Astrocyte (in vitro differentiated cells and primary cell): ENCODE measurements around the gene LRRC3. TPM values are rescaled to one million over a fixed set of nuclear protein-coding genes. Genes with fewer than 3 reads are reported as not detected.
A peak's percentile ranks its signal among the peaks of the same experiment; 100 is the strongest.
"Not testable (repeated sequence)": the region's sequence is repeated elsewhere in the genome, so short reads cannot be mapped to it uniquely, and the experiment has no call there.

Experiments
- DNase-seq: peaks from one replicate; pipeline ENCODE4 v3.0.0-alpha.2; 2010; ENCODE audit warnings: low read depth
- FAIRE-seq: peaks from 2 replicates; lab custom pipeline; 2011; peaks lifted over from hg19 to GRCh38; lab: Jason Lieb, UNC
- H2AFZ ChIP-seq: 2 replicates; pipeline ENCODE4 v1.6.0; 2012; ENCODE audit warnings: low read depth, low read length, inconsistent platforms
- H3K27ac ChIP-seq: 2 replicates; pipeline ENCODE4 v1.5.1; 2011; ENCODE audit warnings: low read depth, low read length, inconsistent platforms
- H3K27me3 ChIP-seq: 2 replicates; pipeline ENCODE4 v1.6.0; 2011; ENCODE audit warnings: low read length, inconsistent platforms; ENCODE audit not compliant: insufficient read depth
- H3K36me3 ChIP-seq: 2 replicates; pipeline ENCODE4 v1.5.1; 2011; ENCODE audit warnings: low read length, inconsistent platforms; ENCODE audit not compliant: insufficient read depth
- H3K4me1 ChIP-seq: 2 replicates; pipeline ENCODE4 v1.5.1; 2011; ENCODE audit warnings: low read length, inconsistent platforms; ENCODE audit not compliant: insufficient read depth
- H3K4me2 ChIP-seq: 2 replicates; pipeline ENCODE4 v1.6.0; 2012; ENCODE audit warnings: low read length, inconsistent platforms
- H3K4me3 ChIP-seq: 2 replicates; pipeline ENCODE4 v1.5.1; 2011; ENCODE audit warnings: low read depth, mild to moderate bottlenecking, low read length, inconsistent platforms; ENCODE audit not compliant: insufficient read depth
- H3K79me2 ChIP-seq: 2 replicates; pipeline ENCODE4 v1.6.0; 2012; ENCODE audit warnings: mild to moderate bottlenecking, low read length, inconsistent platforms; ENCODE audit not compliant: insufficient read depth
- H3K9ac ChIP-seq: 2 replicates; pipeline ENCODE4 v1.6.0; 2012; ENCODE audit warnings: mild to moderate bottlenecking, low read length, inconsistent platforms
- H3K9me3 ChIP-seq: 2 replicates; pipeline ENCODE4 v1.5.1; 2012; ENCODE audit warnings: low read depth, mild to moderate bottlenecking, low read length, inconsistent platforms; ENCODE audit not compliant: insufficient read depth
- H4K20me1 ChIP-seq: 2 replicates; pipeline ENCODE4 v1.6.0; 2012; ENCODE audit warnings: low read length, inconsistent platforms; ENCODE audit not compliant: insufficient read depth
- H3K27ac Mint-ChIP-seq: one replicate; pipeline ENCODE4 v1.8.0; 2021; ENCODE audit warnings: mild to moderate bottlenecking, mixed read lengths; ENCODE audit not compliant: unreplicated experiment
- H3K27me3 Mint-ChIP-seq: one replicate; pipeline ENCODE4 v1.8.0; 2021; ENCODE audit warnings: low read depth, mixed read lengths; ENCODE audit not compliant: unreplicated experiment
- H3K36me3 Mint-ChIP-seq: one replicate; pipeline ENCODE4 v1.8.0; 2021; ENCODE audit warnings: low read depth, mixed read lengths; ENCODE audit not compliant: unreplicated experiment
- H3K4me1 Mint-ChIP-seq: one replicate; pipeline ENCODE4 v1.8.0; 2021; ENCODE audit warnings: low read depth, mixed read lengths; ENCODE audit not compliant: unreplicated experiment
- H3K4me3 Mint-ChIP-seq: one replicate; pipeline ENCODE4 v1.8.0; 2021; ENCODE audit warnings: mild to moderate bottlenecking, moderate library complexity, mixed read lengths; ENCODE audit not compliant: unreplicated experiment
- H3K9me3 Mint-ChIP-seq: one replicate; pipeline ENCODE4 v1.8.0; 2021; ENCODE audit warnings: mild to moderate bottlenecking, mixed read lengths; ENCODE audit not compliant: unreplicated experiment
- EZH2 ChIP-seq: IDR thresholded peaks from 2 replicates; pipeline ENCODE4 v1.6.1; 2012; ENCODE audit warnings: mild to moderate bottlenecking, low read length, inconsistent platforms; ENCODE audit not compliant: insufficient read depth
- total RNA-seq: library from RNA; stranded (reverse); gene quantifications from 2 replicates; pipeline ENCODE4 v1.2.1, GENCODE V29; 2021
- TF ChIP-seq, protein P1 (sequence below): IDR thresholded peaks from 2 replicates; pipeline ENCODE4 v1.5.1; 2011; ENCODE audit warnings: low read depth, mild to moderate bottlenecking, inconsistent platforms, low read length, moderate library complexity; ENCODE audit not compliant: insufficient read depth

LRRC3 gene
- total RNA-seq, 1 donor from 2014 or later, result 5.2 TPM

- no peaks in the 10 kb centered on the region for H3K36me3 Mint-ChIP-seq
- Histone ChIP-seq H3K36me3 (no peaks in the 10 kb centered on the region), H4K20me1 (no peaks in the 10 kb centered on the region), H3K9me3 (no peaks in the 10 kb centered on the region), H3K4me2 (no peak overlapping the region), H2AFZ (no peak overlapping the region), H3K27ac (no peak overlapping the region), H3K4me3 (no peak overlapping the region), H3K9ac (no peak overlapping the region), H3K79me2 (no peaks in the 10 kb centered on the region), H3K4me1 (no peaks in the 10 kb centered on the region), H3K27me3 (no peaks in the 10 kb centered on the region)
- no peaks in the 10 kb centered on the region for H3K4me1 Mint-ChIP-seq
- TF ChIP-seq EZH2, result no peak
- TF ChIP-seq, protein P1, sequence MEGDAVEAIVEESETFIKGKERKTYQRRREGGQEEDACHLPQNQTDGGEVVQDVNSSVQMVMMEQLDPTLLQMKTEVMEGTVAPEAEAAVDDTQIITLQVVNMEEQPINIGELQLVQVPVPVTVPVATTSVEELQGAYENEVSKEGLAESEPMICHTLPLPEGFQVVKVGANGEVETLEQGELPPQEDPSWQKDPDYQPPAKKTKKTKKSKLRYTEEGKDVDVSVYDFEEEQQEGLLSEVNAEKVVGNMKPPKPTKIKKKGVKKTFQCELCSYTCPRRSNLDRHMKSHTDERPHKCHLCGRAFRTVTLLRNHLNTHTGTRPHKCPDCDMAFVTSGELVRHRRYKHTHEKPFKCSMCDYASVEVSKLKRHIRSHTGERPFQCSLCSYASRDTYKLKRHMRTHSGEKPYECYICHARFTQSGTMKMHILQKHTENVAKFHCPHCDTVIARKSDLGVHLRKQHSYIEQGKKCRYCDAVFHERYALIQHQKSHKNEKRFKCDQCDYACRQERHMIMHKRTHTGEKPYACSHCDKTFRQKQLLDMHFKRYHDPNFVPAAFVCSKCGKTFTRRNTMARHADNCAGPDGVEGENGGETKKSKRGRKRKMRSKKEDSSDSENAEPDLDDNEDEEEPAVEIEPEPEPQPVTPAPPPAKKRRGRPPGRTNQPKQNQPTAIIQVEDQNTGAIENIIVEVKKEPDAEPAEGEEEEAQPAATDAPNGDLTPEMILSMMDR, result no peak
- H3K9me3 Mint-ChIP-seq, result no peaks in the 10 kb centered on the region
- peaks cover 3% of the 10 kb centered on the region for H3K27me3 Mint-ChIP-seq
- H3K27ac Mint-ChIP-seq, result no peak overlapping the region
- no peak for DNase-seq
- FAIRE-seq, result no peak
- H3K4me3 Mint-ChIP-seq, result no peak overlapping the region
Measured at GRCh38 chr21:44478124-44478800, 23.0 kb downstream of the LRRC3 start.

- Histone ChIP-seq H2AFZ (no peak overlapping the region), H3K4me2 (no peak overlapping the region), H3K4me1 (no peaks in the 10 kb centered on the region), H3K4me3 (no peak overlapping the region), H3K27me3 (no peaks in the 10 kb centered on the region), H3K36me3 (no peaks in the 10 kb centered on the region), H3K9ac (no peak overlapping the region), H3K27ac (no peak overlapping the region), H3K79me2 (no peaks in the 10 kb centered on the region), H4K20me1 (no peaks in the 10 kb centered on the region), H3K9me3 (no peaks in the 10 kb centered on the region)
- DNase-seq, result no peak
- Mint-ChIP-seq H3K9me3 (no peaks in the 10 kb centered on the region), H3K4me3 (no peak overlapping the region), H3K36me3 (no peaks in the 10 kb centered on the region), H3K27me3 (peaks cover 4% of the 10 kb centered on the region), H3K27ac (no peak overlapping the region), H3K4me1 (no peaks in the 10 kb centered on the region)
- no peak for TF ChIP-seq EZH2
- TF ChIP-seq, protein P1, result no peak
- no peak for FAIRE-seq
Measured at GRCh38 chr21:44478801-44479167, 23.5 kb downstream of the LRRC3 start.

GRCh38 chr21:44479556-44480199 lies 24.4 kb downstream of the LRRC3 start:
- H3K36me3 ChIP-seq, H3K36me3 Mint-ChIP-seq, H3K4me3 Mint-ChIP-seq, FAIRE-seq, H3K9ac ChIP-seq, H3K27ac ChIP-seq, DNase-seq, H2AFZ ChIP-seq, H4K20me1 ChIP-seq, H3K4me1 Mint-ChIP-seq, H3K79me2 ChIP-seq, H3K9me3 Mint-ChIP-seq, H3K9me3 ChIP-seq, H3K27me3 ChIP-seq, H3K4me3 ChIP-seq, H3K4me1 ChIP-seq, H3K4me2 ChIP-seq, H3K27ac Mint-ChIP-seq: not testable (repeated sequence)
- TF ChIP-seq, protein P1, result peak; percentile 19
- peaks cover 12% of the 10 kb centered on the region for H3K27me3 Mint-ChIP-seq
